NCI-H2227 (cell line): ENCODE results near the gene ASCC1.

Experiments used
- DNase-seq: peaks from one replicate; lab custom pipeline; 2025; ENCODE audit not compliant: unreplicated experiment; lab: John Stamatoyannopoulos, UW

ASCC1 gene

DNA sequence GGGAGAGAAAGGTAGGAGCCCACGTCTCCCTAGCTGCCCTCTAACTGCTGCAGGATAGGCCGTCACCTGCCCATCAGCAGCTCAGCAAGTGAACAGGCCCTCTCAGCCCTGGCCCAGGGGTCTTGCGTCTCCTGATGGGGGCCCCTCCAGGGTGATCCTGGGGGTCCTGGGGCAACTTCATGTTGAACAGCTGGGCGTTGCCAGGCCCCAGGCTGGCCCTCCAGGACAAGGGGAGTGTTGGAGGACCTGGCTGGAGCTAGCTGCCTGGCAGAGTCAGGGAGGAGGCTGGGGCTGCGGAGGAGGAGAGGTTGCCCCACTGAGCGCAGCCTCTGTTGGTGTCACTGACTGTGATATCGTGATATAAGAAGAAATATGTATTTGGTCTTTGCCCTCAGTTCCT, 162.4 kb downstream of the ASCC1 start:
- no peak for DNase-seq

DNA sequence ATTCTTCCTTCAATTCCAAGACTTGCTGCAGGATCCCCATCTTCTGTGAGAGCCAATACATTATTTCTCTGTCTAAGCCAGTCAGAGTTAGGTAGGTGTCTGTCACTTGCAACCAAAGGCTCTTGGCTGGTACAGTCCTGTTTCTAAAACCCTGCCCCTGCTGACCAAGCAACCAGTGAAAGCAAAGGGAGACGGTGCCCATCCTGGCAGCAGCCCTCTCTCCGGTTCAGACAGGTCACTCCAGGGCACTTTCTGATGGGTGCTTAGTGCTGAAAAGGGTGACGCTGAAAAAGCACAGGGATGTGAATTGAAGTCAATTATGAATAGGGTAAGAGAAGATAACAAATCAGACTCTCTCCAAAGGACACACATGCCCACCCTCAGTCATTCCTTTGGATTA, 165.2 kb downstream of the ASCC1 start:
- no peak for DNase-seq

DNA sequence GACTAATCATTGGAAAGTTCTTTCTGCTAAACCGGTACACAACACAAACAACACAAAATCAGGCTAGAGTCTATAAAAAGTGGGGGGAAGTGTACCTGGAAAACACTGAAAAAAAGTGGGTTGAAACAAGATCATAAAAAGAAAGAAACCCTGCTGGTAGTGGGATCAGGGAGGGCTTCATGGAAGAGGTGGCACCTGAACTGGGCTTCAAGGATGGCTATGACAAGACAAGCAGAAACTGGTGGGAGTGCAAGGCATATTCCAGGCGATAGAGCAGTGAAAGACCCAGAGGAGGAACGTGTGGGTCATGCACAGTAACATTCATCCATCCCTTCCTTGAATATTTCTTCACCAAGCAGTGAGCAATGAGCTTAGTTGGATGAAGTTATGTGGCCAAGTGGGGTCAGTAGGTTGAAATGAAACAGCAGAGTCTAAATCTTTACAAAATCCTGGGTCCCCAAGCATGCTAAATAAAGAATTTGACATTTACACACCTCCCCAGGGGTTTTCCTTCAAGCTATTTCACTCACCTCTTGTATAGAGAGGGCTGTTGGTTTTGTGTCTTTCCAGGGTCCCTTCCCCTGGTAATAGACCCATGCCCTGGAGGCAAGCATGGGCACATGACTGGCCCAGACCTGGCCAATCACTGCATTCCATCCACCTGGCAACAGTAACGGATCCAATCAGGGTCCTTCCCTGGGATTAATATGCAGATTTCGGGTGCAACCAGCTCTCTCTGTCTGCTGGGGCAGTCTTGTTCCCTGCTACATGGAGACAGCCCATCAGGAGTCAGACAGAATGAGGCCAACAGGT, 165.9 kb downstream of the ASCC1 start:
- no peak for DNase-seq

DNA sequence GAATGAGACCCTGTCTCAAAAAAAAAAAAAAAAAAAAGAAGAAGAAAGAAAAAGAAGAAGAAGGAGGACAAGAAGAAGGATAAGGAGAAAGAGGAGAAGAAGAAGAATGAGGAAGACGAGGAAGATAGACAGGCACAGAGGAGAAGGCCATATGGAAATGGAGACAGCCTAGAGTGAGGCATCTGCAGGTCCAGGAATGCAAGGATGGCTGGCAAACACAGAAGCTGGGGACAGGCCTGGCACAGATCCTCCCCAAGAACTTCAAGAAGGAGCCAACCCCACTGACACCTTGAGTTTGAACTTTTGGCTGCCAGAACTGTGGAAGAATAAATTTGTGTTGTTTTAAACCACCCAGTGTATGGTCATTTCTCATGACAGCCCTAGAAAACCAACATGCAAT, 166.6 kb downstream of the ASCC1 start:
- no peak for DNase-seq

DNA sequence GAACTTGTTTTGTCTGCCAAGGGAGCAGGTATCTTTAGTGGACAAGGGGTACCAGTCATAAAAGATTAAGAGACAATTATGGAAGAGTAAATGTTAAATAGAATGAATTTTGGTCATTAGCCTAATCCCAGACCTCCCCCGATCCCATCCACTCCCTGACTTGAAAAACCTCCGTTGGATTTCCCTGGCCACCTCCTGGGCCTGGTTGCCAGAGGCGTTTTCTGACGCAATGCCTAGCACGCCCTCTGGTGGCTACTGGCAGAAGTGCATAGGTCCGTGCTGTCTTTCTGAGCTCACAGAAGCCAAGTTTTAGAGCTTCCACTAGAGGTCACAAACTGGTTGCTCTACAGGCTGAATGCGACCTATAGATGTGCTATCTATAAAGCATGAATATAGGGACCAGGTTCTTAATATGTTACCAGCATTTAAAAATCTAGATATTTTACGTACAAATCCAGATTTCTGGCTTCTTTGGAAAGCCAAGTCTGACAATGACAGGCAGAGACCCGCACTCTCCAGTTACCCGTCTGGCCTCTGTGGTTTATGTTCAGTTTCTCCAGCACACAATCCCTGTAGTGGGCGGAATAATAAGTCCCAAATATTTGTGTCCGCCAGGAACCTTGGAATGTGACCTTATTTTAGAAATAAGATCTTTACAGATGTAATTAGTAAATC, 167.5 kb downstream of the ASCC1 start:
- peak; percentile 87 for DNase-seq
